ENCODE results near the gene RABGAP1.

- TF ChIP-seq, protein P1, sequence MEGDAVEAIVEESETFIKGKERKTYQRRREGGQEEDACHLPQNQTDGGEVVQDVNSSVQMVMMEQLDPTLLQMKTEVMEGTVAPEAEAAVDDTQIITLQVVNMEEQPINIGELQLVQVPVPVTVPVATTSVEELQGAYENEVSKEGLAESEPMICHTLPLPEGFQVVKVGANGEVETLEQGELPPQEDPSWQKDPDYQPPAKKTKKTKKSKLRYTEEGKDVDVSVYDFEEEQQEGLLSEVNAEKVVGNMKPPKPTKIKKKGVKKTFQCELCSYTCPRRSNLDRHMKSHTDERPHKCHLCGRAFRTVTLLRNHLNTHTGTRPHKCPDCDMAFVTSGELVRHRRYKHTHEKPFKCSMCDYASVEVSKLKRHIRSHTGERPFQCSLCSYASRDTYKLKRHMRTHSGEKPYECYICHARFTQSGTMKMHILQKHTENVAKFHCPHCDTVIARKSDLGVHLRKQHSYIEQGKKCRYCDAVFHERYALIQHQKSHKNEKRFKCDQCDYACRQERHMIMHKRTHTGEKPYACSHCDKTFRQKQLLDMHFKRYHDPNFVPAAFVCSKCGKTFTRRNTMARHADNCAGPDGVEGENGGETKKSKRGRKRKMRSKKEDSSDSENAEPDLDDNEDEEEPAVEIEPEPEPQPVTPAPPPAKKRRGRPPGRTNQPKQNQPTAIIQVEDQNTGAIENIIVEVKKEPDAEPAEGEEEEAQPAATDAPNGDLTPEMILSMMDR (conservative IDR thresholded peaks at IDR 0.05): no peak
- no peak for TF ChIP-seq EZH2 (IDR thresholded peaks at IDR 0.05; ENCODE audit: low read depth)
Observed at GRCh38 chr9:122929796-122930354, 10.9 kb upstream of the RABGAP1 start.
